HG02588 (cell line): ENCODE results near the gene FUT9.
"Not testable (repeated sequence)": the region's sequence is repeated elsewhere in the genome, so short reads cannot be mapped to it uniquely, and the experiment has no call there.

Experiments
- ATAC-seq: cut with Tn5 transposase; IDR thresholded peaks from one replicate; pipeline ENCODE4 v1.9.1; 2021; ENCODE audit warnings: mild to moderate bottlenecking, moderate library complexity; ENCODE audit not compliant: unreplicated experiment

Gene FUT9

DNA sequence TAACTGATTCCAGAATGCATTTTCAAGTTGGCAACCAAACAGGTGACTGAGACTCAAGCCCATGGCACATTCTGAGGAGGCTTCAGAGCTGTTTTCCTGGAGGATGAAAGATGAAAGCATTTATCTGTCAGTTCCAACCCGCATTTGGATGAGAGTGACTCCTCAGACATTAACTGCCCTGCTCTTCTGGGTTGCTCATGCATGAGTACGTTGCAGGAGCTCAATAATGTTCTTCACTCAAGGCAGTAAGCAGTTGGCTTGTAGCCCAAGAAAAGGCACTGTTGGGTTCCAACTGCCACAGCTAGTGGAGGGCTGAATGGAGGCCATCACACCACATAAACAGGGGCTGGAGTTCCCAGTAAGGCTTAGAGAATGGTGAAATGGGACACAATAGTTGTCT lies 155.3 kb downstream of the FUT9 start:
- ATAC-seq, result no peak

DNA sequence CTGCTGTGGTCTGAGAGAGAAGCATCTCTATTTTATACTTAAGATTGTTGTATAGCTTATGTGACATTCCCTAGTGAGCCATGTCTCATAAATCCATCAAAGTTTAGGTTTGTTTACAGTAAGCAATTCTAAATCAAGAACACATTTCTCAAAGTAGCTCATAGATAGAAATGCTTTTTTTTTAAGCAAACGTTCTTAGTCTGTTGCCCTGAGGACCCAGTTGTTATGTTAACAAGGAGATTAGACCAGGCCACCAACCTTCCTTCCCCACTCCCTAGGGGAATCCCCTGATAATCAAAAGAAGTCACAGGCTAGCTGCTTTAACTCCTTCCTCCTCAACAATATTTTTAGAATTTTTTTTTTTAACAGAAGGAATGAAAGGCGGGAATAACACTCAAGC lies 169.0 kb downstream of the FUT9 start:
- no peak for ATAC-seq

DNA sequence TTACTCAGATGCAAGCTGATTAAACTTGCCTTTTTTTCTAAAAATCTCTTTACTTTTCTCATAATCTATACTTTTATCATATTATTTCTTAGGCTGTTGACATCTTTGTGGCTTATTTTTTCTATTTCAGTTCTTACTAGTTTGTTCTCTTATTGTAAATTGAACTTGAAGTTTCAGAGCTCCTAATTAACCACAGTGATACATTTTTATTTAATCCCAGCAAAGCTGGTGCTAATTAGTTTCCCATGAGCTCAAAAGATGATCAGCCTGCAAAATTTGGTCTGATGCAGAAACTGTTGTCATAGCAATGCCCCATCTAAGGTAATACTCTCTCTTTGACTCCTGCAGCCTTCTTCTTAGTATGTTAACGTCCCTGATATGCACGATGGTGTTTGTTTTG lies 170.3 kb downstream of the FUT9 start:
- no peak for ATAC-seq

DNA sequence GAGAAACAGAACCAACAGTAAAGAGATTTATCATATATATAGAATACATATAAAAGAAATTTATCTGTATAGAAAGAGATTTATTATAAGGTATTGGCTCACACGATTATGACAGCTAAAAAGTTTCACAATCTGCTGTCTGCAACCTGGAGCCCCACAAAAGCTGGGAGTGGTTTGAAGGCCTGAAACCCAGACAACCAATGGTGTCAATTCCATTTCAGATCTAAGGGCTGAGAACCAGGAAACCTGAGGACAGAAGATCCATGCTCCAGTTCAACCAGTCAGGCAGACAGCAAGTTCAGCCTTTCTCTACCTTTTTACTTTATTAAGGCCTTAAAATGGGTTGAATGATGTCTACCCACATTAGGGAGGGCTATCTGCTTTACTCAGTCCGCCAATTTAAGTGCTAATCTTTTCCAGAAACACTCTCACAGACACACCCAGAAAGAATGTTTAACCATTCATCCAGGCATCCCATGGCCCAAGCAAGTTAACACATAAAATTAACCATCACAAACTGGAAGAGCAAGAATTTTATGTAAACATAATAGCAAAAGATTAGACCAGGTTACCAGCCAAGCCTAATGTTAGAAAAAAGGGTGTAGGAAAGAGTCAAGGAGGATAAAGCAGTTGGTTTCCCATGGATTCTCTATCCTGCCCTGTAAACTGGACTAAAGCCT lies 170.9 kb downstream of the FUT9 start:
- ATAC-seq, result no peak

DNA sequence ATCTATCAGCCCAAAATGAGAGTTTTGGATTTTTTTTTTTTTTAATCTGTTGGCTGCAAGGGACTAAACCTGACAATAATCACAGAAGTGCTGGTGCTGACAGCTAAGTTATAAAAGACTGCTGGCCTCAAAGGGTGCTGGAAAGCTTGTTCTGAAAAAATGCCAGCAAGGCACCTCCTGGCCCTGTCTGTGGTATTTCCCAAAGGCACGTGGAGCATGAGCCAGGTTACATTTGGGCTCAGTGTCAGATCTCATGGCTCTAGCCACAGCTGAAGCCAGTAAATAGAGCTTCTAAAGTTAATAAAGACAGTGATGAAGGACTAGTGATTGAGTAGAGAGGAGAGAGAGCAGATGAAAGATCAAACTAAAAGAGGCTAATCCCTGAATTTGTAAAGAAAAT lies 178.9 kb downstream of the FUT9 start:
- no peak for ATAC-seq

DNA sequence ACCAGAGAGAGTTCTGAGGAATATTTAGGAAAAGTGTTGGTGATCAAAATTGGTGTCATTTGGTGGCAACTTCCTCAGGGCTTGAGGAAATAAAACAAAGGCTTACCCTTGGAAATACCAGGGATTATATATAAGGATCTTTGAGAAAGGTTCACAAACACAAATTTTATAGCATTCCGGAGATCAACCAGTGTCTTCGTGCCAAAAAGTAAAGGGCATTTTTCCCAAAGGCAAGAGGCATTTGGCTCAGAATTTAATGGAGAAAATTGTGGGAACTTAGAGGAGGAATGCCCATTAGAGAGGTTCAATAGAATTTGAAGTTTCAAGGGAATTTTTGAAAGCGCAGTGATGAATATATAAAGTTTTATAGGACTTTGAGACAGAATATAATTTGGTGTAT lies 179.5 kb downstream of the FUT9 start:
- no peak for ATAC-seq

DNA sequence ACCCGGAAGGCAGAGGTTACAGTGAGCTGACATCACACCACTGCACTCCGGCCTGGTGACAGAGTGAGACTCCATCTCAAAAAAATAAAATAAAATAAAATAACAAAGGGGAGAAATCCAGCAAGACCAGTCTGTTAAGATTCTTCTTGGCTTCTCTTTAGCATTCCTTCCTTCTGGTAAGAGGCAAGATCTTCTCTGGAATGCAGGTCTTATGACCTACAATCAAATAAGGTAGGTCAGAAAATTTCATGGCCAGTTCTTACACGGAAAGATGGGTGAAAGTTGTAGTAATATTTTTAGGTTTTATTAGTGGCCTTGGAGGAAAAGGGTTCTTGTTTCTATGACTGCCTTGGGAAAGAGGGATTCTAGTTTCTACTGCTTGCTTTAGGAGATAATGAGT lies 180.9 kb downstream of the FUT9 start:
- no peak for ATAC-seq

DNA sequence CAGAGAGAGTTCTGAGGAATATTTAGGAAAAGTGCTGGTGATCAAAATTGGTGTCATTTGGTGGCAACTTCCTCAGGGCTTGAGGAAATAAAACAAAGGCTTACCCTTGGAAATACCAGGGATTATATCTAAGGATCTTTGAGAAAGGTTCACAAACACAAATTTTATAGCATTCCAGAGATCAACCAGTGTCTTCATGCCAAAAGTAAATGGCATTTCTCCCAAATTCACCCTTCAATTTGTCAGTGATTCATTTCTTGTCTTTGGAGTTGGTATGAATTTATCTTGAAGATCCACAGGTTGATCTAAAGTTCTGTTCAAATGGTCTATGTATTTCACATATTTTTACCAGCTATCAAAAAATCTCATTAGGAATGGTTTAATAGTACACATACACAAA lies 181.5 kb downstream of the FUT9 start:
- no peak for ATAC-seq

DNA sequence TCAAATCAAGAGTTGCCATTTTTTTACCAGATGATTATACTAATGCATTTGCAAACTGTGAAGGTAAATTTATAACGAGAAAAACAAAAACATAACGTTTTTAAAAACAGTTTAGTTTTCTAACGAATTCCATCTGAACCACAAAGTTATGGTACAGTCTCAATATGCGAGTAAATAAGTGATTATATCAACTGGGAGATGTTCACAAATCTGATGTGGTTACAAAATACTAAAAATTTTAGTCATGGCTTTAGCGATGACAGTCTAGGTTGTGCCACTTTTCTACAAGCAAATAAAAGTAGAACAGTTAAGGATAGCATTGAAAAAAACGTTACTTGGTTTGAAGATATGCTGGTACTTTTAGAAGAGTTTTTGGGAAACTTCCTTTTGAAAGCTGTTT lies 186.8 kb downstream of the FUT9 start:
- no peak for ATAC-seq

DNA sequence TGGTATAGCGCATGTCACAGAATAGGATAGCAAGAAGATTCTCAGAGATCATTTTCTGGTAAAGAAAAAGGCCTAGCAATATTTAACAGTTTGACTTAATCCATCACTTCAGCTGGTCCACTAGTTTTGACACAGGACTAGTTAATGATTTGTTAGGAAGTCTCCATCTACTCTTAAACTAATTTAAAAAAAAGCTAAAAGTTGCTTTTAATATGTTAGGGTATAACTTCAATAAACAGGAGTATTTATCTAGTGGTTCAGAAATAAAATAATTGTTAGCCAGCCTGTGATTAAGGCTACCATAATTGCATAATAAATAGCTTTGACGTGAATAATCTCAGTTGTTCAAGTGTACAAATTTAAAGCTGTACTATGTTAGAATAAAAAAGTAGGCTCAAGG lies 195.6 kb downstream of the FUT9 start:
- no peak for ATAC-seq

DNA sequence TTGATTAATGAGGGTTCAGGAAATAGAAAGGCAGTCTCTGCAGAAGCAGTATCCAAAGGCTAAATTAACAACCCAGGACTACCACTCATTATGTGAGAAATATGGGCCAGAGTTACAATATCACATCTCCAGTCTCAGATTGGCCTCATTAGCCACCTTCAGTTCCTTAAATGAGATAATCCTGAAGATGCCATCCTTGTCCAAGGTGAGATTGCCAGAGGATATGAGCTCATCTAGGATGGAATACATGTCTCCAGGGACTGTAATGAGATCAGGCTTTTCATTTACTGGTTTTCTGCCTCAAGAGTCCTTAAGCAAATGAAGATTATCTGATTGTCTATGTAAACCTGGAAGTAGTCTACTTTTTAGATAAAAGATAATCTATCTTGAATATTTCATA lies 196.3 kb downstream of the FUT9 start:
- no peak for ATAC-seq

DNA sequence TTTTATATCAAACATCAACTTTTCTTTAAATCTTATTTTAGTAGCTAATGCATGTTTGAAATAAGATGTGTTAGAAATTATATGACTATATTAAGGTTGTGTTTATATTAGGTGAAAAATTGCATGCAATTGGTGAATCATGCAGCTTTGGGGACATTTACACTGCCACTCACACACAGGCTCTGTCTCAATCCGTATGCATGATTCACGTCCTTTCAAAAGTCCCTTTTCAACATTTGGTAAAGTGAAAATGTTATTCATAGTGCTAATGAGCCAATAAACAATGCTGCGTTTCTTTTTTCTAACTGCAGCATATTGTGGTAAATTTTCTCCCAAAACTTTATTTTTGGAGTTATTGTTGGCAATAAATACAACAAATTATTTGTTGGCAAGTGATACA lies 198.0 kb downstream of the FUT9 start:
- no peak for ATAC-seq

DNA sequence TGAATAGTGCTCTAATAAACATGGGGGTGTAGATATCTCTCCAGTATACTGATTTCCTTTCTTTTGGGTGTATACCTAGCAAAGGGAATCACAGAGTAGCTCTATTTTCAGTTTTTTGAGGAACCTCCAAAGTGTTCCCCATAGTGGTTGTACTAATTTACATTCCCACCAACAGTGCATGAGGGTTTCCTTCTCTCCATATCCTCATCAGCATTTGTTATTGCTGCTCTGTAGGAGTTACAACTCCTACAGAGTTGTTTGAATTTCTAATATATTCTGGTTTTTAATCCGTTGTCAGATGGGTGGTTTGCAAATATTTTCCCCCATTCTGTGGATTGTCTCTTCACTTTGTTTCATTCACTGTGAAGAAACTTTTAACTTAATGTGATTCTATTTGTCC lies 207.9 kb downstream of the FUT9 start:
- ATAC-seq, result no peak

DNA sequence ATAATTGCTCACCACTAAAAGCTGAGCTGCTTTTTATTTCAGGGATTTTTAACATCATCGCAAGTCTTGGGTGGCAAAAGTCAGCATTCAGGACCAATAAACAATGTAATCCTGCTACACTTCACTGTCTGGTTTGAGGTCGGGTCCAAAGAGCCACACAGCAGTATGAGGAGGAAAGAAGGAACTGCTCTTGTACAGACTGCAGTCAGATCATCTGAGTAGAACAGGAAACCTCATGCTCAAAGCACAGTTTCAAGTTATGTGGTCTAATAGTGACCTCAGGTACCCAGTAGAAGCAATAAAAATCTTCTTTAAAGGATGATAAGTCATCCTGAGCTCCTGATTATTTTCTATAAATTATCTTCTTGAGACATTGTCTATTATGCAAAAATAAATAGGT lies 211.4 kb downstream of the FUT9 start:
- ATAC-seq, result no peak

DNA sequence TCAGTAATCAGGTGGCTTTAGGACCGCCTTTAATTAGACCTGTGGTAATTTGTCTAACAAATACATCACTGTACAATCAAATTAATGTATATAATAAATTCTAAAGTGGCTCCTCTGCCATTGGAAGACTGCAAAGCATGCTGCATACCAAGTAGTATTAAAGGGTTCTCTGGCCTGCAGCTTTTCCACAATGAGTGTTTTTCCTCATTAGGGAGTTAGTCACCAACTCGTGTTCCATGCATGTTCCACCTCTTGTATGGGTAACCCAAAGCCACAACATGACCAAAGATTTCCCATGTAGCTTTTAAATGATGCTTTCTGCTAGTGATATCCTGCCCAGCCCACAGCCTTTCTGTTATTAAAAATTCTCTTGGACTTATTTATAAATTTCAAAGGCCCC lies 218.7 kb downstream of the FUT9 start:
- no peak for ATAC-seq

DNA sequence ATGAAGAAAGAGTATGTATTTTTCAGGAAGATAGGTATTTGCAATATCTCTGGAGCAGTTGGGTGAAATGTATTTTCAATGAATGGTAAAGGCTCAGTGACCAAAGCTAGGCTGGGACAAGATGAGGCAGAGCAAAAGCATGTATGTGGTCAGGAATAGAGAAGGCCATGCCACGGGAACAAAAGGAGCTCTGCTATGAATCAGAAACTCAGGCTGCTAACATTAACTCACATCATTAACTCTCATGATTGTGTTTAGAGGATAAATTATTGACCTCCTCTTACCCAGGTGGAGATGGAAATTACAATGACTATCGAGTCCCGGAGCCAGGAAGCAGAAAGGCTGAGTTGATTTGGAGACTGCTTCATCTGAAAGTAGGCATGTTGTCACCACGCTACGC lies 220.2 kb downstream of the FUT9 start:
- ATAC-seq, result no peak

DNA sequence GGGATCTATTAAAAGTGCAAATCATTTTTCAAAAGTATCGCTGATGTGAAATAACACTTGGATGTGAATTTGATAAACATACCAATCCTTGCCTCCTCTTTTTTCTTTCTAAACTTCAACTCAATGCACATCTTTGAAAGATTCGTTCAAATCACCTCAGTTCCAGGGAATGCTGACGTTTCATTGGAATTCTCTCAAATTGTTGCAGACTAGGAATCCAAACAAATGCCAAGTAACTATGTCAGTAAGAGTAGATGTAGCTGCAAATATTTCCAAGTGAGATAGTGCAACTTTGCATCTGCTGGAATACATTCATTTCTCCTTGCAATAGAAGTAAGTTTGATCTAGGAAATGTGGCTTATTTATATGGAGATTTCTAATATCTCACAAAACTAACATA lies 220.7 kb downstream of the FUT9 start:
- ATAC-seq, result no peak

DNA sequence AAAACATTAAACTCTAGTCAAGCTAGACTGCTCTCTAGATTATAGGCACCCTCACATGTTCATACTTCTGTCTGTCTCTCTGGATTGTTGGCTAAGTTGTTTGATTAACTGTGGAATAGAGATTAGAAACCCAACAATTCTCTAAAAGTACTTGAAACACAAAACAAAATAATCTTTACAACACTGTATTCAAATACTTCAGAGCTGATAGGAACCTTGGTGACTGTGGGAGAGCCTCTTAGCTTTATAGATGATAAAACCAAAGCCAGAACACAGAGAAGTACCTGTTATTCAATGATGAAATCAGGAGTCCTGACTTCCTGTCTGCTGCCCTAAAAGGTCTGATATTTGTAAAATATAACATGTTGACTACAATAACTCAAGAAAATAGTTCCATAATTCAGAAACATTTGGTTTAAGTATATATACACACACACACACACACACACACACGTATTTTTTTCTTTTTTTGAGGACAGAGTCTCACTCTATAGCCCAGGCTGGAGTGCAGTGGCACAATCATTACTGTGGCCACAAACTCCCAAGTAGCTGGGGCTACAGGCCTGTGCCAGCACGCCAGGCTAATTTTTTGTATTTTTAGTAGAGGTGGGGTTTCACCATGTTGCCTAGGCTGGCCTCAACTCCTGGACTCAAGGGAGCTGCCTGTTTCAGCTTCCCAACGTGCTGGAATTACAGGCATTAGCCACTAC lies 222.0 kb downstream of the FUT9 start:
- ATAC-seq, result no peak

DNA sequence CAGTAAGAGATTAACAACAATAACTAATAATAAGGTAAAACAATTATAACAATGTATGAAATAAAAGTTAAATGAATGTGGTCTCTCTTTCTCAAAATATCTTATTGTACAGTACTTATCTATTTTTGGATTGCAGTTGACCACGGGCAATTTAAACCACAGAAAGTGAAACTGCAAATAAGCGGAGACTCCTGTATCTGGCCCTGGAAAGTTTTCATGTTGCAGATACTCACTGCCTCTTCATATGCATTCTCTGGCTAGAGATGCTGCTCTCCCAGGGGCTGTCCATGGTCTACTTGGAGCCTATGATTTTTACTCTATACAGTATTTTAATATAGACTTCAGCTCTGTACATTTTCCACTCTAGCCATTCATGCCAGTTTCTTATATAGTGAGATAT lies 230.8 kb downstream of the FUT9 start:
- ATAC-seq, result no peak

DNA sequence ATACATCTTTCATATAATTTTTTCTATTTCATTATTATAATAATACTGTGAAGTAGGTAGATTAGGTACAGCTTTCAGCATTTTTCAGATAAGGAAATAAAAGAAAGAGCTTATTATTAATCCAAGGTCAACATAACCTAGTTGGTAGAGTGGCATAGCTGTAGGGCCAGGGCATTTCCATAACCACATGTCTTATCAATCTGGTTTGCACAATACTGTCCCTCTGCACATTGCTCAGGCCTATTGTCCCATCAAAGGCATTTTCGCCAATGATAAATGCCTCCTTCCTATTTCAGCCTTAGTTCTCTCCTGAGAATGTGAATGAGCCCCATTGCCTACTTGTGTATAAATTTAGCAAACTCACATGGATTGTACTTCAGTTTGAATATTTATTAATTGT lies 234.0 kb downstream of the FUT9 start:
- ATAC-seq, result no peak

DNA sequence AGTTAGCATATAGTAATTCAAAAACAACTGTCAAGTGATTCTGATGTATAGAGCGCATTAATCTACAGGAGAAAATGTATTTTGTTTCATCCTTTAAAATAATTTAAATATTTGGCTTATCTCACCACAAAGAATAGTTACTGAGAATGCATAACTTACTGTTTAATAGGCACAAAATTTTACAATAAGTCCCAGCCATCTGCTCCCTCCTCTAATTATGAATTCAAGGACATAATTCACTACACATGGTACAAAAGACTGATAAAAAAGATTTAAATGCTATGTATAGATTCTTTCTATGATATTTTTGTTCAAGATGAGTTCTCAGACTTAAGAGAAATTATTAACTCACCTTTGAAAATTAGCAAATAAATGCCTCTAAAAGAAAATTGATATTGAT lies 242.0 kb downstream of the FUT9 start:
- no peak for ATAC-seq

DNA sequence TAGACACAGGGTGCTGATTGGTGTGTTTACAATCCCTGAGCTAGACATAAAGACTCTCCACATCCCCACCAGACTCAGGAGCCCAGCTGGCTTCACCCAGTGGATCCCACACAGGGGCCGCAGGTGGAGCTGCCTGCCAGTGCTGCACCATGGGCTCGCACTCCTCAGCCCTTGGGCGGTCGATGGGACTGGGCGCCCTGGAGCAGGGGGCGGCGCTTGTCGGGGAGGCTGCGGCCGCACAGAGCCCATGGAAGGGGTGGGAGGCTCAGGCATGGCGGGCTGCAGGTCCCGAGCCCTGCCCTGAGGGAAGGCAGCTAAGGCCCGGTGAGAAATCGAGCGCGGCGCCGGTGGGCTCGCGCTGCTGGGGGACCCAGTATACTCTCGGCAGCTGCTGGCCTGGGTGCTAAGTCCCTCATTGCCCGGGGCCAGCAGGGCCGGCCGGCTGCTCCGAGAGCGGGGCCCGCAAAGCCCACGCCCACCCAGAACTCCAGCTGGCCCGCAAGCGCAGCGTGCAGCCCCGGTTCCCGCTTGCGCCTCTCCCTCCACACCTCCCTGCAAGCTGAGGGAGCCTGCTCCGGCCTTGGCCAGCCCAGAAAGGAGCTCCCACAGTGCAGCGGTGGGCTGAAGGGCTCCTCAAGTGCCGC lies 245.1 kb downstream of the FUT9 start:
- not testable (repeated sequence) for ATAC-seq
